IMR-90 (cell line): ENCODE results near the gene TUSC1.
A peak's percentile ranks its signal among the peaks of the same experiment; 100 is the strongest.

ENCODE experiments used
- BHLHE40 ChIP-seq: fragments of 150-350 bp; IDR thresholded peaks from 2 replicates; pipeline ENCODE4 v1.6.1; 2016; ENCODE audit warnings: mild to moderate bottlenecking, low read depth, low read length
- CEBPB ChIP-seq: IDR thresholded peaks from 2 replicates; pipeline ENCODE4 v1.6.1; 2012; ENCODE audit warnings: low read depth, low read length, improper control_type of control experiment
- CHD1 ChIP-seq: IDR thresholded peaks from 2 replicates; pipeline ENCODE4 v1.6.1; 2012; ENCODE audit warnings: low read depth, low read length, improper control_type of control experiment
- FOS ChIP-seq: fragments of 150-350 bp; IDR thresholded peaks from 2 replicates; pipeline ENCODE4 v1.6.1; 2016; ENCODE audit warnings: low read depth, low read length
- MAFK ChIP-seq: IDR thresholded peaks from 2 replicates; pipeline ENCODE4 v1.6.1; 2012; ENCODE audit warnings: low read depth, low read length, improper control_type of control experiment
- MAZ ChIP-seq: IDR thresholded peaks from 2 replicates; pipeline ENCODE4 v1.6.1; 2012; ENCODE audit warnings: low read depth, mild to moderate bottlenecking, low read length, improper control_type of control experiment, moderate library complexity, borderline replicate concordance
- NFE2L2 ChIP-seq: fragments of 150-350 bp; IDR thresholded peaks from 2 replicates; pipeline ENCODE4 v1.6.1; 2016; ENCODE audit warnings: low read depth, mild to moderate bottlenecking, low read length
- POLR2A ChIP-seq: IDR thresholded peaks from 2 replicates; pipeline ENCODE4 v1.6.1; 2012; ENCODE audit warnings: mild to moderate bottlenecking, low read depth, low read length
- RAD21 ChIP-seq: IDR thresholded peaks from 2 replicates; pipeline ENCODE4 v1.6.1; 2012; ENCODE audit warnings: low read length, improper control_type of control experiment
- RCOR1 ChIP-seq: IDR thresholded peaks from 2 replicates; pipeline ENCODE4 v1.6.1; 2012; ENCODE audit warnings: mild to moderate bottlenecking, low read length, improper control_type of control experiment; ENCODE audit not compliant: insufficient replicate concordance
- SMC3 ChIP-seq: fragments of 150-350 bp; IDR thresholded peaks from 2 replicates; pipeline ENCODE4 v1.6.1; 2016; ENCODE audit warnings: low read depth, mild to moderate bottlenecking, antibody characterized with exemption, low read length, moderate library complexity
- TF ChIP-seq, protein P1 (sequence below): conservative IDR thresholded peaks from 2 replicates; pipeline ENCODE4 v1.5.1; 2012; ENCODE audit warnings: mild to moderate bottlenecking, low read depth, low read length, improper control_type of control experiment
- TF ChIP-seq, protein P2 (sequence below): fragments of 150-350 bp; IDR thresholded peaks from 2 replicates; pipeline ENCODE4 v1.6.1; 2017; ENCODE audit warnings: mild to moderate bottlenecking, antibody characterized with exemption, low read length, low read depth

DNA sequence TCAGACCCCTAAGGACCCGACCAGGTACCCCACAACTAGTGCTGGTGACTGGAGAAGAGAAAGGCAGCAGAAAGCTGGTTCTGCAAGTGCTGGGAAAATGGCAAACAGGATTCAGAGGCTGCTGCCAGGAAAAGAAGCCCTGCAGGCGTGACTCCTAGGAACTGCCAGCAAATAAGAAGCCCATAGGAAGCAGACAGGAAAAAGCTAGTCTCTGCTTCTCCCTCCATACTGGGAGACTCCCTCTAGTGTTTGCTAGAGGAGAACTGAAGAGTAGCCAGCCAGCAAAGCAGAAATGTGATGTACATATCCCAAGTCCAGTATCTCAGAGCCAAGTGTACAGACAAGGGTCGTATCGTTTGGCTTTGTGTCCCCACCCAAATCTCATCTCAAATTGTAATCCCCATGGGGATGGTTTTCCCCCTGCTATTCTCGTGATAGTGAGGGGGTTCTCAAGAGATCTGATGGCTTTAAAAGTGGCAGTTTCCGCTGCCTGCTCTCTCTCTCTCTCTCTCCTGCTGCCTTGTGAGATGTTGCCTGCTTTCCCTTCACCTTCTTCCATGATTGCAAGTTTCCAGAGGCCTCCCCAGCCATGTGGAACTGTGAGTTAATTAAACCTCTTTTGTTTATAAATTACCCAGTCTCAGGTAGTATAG is 38.1 kb upstream of the TUSC1 start:
- TF ChIP-seq POLR2A (no peak), CEBPB (no peak), MAZ (no peak), CHD1 (no peak), RAD21 (peak; percentile 71), SMC3 (peak; percentile 60), RCOR1 (no peak), MAFK (no peak), FOS (no peak), BHLHE40 (no peak), NFE2L2 (no peak)
- TF ChIP-seq, protein P1, sequence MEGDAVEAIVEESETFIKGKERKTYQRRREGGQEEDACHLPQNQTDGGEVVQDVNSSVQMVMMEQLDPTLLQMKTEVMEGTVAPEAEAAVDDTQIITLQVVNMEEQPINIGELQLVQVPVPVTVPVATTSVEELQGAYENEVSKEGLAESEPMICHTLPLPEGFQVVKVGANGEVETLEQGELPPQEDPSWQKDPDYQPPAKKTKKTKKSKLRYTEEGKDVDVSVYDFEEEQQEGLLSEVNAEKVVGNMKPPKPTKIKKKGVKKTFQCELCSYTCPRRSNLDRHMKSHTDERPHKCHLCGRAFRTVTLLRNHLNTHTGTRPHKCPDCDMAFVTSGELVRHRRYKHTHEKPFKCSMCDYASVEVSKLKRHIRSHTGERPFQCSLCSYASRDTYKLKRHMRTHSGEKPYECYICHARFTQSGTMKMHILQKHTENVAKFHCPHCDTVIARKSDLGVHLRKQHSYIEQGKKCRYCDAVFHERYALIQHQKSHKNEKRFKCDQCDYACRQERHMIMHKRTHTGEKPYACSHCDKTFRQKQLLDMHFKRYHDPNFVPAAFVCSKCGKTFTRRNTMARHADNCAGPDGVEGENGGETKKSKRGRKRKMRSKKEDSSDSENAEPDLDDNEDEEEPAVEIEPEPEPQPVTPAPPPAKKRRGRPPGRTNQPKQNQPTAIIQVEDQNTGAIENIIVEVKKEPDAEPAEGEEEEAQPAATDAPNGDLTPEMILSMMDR: peak; percentile 61
- TF ChIP-seq, protein P2, sequence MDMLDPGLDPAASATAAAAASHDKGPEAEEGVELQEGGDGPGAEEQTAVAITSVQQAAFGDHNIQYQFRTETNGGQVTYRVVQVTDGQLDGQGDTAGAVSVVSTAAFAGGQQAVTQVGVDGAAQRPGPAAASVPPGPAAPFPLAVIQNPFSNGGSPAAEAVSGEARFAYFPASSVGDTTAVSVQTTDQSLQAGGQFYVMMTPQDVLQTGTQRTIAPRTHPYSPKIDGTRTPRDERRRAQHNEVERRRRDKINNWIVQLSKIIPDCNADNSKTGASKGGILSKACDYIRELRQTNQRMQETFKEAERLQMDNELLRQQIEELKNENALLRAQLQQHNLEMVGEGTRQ: no peak
